Stimulated activated CD4-positive, alpha-beta T cell treated with anti-CD3 and anti-CD28 coated beads, Interleukin-12 subunit alpha, Interleukin-12 subunit beta, amount 100 ng/mL, for 4 hours (primary cell): ENCODE measurements around the gene MGMT.

ENCODE experiments used
- DNase-seq: peaks from one replicate; pipeline ENCODE4 v3.0.0-alpha.2; 2020

MGMT gene

DNA sequence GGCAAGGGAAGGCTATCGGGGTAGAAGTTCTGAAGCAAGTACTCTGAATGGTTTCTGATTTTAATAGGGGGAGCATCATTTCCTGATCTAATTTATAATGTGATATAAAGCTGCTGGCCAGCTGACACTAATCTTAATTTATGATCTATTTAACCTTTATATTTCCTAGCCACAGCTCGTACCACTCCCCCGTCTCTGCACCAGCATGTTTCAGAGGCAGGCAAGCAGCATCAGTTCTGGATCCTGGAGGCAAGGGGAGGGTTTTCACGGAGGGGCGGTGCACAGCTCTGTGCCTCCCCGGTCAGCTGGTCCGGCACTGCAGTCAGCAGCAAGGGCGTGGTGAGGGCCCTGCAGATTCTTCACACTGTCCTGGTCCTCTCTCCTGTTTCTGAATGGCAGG, 30.0 kb downstream of the MGMT start:
- no peak for DNase-seq

DNA sequence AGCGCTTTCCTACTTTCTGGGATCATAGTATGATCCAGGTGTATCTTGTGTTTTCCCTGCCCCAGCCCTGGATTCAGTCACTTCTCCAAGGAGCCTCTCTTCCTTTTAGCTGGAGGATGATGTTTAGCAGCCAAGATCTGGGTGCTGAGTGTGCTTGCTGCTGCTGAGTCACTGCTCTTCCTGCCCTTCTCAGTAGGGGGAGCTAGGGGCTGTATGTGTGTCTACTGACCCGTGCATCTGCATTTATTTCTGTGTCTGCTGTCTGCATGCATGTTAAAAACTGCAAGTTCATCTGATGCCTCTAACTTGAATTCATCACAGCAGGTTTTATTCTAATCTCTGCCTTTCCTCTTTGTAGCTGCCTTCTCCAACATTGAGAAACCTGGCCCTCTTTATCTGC, 31.6 kb downstream of the MGMT start:
- no peak for DNase-seq

DNA sequence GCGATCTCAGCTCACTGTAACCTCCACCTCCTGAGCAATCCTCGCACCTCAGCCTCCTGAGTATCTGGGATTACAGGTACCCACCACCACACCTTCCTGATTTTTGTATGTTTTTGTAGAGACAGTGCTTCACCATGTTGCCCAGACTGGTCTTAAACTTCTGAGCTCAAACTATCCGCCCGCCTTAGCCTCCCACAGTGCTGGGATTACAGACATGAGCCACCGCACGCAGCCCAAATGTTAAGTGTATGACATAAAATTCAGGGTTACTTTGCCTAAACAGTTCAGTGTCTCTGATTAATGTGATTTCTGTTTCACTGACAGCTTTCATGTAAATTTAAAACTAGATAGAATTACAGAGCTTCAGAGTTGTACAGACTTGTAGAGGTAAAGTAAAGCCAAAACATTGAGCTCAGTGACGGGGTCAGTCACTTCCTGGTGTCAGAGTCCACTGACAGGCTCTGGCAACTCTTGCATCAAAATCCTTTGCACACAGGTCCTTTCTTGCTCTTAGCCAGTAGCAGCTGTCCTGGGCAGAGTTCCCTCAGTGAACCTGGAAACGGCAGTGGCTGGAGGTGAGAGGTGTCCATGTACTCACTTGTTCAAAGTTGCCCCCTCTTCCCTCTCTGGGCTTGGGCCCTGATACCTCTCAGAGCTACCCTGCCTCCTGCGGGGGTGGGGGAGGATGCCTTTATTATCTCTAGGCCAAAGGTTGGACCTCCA, 33.7 kb downstream of the MGMT start:
- no peak for DNase-seq

DNA sequence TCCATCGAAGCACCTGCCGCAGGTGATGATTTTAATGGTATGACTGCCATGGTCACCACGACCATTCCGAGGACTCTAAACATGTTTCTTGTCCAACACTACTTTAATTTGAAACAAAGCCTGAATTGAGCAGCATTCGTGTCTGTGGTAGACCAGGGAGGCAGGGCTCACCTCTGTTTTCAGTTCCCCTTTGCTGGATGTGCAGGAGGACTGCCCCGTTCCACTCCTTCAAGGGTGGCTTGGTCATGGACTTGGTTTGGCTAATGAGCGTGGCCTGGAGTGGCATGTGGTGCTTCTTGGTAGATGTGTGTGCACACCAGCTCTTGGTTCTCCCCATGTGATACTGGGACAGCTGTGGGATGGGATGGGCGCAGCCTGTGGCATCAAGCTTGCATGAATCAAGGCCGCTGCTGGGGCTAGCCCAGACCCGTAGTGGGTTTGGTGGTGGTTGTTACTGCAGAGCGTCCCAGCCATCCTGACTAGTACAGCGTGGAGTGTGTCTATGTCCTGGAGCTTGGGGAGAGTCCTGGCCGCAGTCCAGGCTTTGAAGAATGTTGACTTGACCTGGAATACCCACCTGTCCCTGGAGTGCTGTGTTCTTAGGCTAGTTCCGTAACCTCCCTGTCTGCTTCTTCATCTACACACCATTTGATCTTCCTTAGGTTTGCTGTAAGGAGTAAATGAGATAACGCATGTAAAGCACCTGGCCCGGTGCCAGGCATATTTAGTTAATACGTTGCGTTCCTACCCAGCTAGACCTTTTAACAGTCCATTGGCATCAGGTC, 34.8 kb downstream of the MGMT start:
- no peak for DNase-seq

DNA sequence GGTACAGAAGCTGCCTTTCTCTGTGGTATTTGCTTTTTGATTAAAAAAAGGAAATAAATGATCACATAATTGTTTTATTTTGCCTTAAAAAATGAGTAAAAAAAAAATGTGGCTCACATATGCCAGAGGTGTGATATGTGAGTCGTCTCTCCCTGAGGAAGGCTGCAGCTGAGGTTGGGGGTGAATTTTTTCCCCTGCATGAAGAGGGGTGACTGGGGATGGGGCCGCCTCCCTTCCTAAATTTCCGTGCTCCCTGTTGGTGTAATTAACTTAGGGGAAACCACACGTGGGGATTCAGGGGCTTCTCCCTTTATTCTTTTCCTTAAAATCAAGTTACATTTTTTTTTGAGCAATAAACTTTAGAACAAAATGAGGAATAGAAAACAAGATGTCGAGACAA, 35.4 kb downstream of the MGMT start:
- DNase-seq, result no peak

DNA sequence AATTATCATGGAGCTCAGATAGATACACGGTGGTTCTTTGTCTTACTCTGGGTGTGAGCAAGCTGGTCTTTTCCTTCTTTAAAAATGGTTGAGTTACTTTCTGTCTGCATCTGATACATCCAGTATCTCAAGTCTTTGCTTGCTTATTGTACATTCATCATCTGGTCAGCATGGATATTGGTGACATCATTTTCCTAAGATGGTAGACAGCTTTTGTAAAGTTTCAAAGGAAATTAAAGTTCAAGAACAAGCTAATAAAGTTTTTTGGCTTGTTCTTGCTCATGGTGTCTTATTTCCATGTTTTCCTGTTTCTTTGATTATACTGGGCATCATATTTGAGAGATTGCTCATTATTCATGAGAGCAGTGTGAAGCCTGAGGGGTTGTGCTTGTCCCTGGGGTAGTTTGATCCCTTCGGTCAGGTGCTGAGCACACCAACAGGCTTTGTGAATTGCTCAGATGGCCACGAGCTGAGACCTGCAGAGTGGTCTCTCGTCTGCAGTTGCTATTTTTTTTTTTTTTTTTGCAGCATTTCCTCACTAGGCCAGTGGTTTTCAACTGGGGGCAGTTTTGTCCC, 38.5 kb downstream of the MGMT start:
- no peak for DNase-seq

DNA sequence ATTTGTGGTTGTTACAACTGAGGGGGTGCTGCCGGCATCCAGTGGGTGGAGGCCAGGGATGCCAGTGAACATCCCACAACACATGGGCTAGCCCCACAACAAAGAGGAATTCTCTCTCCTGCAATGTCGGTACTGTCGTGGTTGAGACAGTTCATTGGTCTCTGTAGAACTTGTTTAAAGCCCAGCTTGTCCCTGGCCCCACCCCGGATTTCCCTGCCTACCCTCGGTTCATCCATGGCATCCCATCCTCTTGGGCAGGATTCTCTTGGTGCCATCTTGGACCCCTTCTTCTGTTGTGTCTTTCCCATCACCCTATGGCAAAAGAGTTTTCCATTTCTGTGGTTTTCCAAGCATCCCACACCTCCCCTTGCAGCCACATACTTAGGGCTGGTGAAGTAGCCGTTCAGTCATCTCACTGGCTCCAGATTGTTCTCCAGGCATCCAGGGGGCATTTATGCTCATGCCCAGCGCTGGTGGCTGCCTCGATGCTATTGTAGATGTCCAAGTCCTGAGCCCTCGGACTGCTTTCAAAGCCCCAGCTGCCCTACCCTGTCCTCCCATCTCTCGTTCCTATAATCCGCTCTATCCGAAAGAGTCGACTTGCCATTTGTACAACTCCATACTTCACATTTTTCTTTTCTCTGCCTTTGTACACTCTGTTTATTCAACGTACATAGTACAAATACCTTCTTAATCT, 39.2 kb downstream of the MGMT start:
- no peak for DNase-seq

DNA sequence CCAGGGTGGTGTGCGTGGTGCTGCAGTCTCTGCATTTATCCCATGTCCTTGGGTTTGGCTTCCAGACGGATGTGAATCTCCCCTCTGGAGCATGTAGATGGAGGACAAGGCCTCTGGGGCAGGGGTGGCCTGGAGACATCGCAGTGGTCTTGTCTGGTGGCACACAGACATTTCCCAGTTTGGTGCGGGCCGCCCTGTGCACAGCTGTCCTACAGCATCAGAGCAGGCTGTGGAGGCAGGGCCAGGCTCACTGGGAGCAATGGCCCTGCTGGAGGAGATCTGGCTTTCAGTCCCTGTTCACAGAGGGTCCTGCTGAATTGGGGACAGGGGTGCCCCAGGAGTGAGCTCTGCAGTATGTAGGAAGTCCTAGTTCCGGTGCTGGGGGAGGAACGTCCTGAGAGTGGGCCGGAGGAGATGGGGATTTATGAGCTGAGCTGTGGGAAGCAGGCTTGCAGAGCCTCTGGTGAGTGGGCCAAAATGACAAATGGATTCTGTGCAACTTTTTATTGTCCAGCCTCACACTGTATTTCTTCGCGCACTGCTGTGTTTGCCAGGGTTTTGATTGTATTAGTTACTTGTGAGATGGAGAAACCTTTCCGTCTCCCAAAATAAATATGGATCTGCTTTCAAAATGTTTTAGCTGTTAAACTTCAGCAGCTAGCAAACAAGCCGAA, 40.3 kb downstream of the MGMT start:
- no peak for DNase-seq

DNA sequence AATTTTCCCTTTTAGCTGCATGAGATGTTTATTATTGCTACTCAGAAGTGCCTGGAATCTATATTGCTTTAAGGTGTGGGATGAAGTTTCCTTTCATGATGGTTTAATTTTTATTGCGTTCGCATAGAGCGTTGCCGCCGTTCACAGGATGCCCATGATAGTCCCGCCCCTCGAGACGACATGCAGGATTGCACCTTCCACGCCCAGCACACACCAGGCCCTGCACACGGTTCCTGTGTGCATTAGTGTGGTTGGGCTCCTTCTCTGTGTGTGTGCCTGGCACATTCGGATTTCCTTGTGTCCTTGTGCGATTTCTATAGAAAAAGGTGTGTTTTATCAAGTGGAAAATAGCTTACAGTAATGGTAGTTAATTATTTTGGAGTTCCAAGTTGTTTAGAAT, 42.1 kb downstream of the MGMT start:
- no peak for DNase-seq

DNA sequence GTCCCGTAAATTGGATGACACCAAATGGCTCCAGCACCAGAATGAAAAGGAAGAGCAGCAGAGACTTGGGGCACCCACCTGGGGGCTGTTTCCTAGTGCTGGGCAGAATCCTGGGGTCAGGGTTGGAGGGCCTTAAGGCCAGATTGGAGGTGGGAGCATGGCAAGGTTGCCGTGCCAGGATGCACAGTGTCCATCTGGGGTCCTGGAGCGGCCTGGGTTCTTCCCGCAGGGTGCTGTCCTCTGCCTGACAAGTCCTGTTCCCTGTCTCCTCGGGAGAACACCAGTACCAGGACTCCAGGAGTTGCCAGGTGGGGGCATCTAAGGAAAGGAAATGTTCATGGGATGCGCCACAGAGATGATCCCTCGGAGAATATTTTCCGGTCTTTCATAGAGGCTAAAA, 42.8 kb downstream of the MGMT start:
- DNase-seq, result no peak

DNA sequence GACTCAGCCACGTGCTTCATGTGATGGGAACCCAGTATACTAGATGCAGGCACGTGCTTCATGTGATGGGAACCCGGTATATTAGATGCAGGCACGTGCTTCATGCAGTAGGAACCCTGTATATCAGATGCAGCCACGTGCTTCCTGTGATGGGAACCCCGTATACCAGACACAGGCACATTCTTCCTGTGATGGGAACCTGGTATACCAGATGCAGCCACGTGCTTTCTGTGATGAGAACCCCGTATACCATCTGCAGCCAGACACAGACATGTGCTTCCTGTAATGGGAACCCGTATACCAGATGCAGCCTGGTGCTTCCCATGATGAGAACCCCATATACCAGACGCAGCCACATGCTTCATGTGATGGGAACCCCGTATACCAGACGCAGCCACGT, 44.0 kb downstream of the MGMT start:
- DNase-seq, result no peak

DNA sequence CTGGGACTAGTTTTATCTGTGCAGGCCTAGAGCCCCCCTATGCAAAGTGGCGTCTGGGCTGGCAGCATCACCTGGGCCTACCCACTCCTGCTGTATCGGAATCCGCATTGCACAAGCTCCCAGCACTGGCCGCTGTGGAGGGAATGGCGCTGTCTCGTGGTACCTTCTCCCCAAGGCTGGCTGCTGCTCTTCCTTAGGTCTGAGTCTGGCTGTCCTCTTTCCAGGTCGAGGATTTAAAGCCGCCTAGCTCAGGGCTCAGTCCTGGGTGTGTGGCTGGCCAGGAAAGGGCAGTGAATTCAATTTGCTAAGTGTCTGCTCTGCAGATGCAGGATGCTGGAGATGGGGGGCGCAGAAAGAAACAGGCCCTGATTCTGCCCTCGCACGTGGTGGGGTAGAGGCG, 44.7 kb downstream of the MGMT start:
- DNase-seq, result no peak

DNA sequence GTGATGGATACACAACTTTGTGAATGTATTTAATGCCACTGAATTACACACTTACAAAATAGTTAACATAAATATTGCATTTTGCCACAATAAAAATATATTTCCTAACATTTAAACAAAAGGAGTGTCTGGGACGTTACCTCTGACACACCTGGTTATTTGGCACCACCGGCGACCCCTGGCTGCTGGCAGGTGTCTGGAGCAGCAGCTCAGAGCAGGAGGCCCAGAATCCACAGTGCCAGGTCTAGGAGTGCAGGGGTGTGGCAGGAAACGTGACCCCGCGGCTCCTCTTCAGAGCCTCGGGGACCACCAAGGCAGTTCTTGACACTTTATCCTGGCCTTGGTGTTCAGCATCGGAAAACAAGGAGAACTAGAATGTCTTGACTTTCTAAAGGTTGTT, 46.3 kb downstream of the MGMT start:
- no peak for DNase-seq

DNA sequence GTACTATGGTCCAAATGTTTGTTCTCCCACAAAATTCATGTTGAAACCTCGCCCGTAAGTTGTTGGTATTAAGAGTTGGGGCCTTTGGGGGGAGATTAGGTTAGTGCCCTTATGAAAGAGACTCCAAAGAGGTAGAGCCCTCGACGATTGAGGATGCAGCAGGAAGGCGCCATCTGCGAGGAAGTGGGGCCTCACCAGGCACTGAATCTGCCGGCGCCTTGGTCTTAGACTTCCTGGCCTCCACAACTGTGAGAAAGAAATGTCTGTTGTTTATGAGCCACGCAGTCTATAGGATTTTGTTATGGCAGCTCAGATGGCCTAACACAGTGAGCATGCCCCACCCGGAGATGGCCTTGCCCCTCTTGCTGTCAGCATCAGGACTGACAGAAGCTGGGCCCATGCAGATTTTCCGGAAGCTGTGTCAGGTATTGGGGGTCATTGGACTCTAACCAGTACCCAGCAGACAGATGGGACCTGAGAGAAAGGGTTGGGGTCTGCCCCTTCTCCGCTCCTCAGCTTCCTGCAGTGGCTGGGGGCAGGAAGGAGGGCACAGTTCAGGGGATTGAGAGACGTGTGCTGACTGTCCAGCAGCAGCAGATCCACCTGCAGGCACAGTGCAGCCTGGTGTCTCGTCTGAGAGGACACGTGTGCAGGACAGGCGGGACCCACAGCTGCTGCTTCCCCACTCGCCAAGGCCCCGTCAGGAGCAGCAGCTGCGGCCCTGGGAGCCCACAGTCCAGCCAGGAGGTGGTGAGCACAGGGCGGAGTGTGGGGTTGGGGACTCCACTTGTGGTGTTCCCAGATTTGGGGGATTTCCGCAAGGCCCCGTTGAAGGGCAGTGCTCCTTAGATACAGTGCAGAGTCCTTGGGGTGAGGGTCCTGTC, 47.8 kb downstream of the MGMT start:
- DNase-seq, result no peak

DNA sequence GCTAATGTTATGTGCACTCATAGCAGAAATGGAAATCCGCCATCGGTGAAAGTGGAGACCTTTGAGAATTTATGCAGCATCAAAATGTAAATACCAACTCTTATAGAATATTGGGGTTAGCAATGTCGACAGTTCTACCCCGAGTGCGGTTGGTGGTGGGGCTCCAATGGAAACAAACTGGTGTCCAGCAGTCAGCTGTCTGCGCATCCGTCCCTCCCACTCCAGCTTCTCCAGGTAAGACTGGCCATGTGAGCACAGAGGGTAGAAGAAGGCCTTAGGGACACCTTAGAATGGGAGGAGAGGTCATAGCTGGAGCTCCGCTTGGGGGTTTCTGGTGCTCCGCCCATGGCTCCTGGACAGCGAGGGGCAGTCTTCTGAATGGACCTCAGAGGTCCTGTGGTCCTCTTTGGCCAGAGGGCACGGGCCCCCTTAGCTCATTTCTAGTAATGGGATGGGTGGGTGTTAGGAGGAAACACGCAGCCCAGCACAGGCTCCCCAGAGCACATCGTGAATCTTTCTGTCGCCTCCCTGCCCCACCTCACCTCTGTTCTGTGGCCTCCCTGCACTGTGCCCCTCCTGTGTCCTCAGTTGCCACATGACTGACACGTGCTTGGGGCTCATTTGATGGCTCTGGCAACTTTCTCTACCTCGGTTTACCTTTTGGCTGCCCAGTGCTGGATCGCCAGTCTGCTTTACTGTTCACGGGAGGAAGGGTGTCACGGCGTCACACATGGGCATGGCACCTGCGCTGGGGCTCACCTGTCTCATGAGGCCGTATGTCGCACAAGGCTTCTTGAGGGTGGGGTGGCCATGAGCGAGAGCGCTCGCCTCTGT, 50.0 kb downstream of the MGMT start:
- DNase-seq, result no peak

DNA sequence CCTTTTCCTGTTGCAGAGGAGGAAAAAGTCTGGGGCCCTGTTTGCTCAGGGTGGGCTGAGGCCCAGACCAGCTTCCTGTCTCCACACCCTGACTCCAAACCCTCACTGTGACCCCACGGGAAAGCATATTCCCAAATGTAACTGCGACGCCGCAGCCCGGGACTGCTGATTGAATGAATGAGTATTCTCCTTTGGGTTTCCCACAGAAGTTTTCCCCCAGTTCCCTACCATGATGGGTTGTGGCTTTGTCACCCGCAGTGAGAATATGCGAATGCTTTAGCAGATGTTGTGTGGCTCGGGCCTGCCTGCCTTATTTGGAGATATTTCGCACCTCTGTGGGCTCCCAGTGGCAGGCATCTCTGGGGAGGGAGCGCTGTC, 50.6 kb downstream of the MGMT start:
- no peak for DNase-seq

DNA sequence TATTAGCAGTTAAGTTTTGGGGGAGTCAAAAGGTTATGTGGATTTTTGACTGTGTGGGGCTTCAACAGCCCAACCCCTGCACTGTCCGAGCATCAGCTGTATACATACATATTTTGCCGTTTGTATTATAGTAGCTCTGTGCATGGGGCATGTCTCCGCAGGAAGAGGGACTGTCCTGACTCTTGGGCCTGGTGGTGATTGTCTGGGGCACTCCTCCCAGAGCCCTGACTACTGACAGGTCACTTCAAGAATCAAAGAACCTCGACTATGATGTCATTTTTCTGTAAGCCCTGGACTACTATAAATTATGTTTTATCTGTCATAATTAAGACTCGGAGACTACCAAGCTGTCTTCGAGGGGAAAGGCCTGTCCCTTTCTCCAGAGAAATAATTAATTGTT, 51.8 kb downstream of the MGMT start:
- no peak for DNase-seq

DNA sequence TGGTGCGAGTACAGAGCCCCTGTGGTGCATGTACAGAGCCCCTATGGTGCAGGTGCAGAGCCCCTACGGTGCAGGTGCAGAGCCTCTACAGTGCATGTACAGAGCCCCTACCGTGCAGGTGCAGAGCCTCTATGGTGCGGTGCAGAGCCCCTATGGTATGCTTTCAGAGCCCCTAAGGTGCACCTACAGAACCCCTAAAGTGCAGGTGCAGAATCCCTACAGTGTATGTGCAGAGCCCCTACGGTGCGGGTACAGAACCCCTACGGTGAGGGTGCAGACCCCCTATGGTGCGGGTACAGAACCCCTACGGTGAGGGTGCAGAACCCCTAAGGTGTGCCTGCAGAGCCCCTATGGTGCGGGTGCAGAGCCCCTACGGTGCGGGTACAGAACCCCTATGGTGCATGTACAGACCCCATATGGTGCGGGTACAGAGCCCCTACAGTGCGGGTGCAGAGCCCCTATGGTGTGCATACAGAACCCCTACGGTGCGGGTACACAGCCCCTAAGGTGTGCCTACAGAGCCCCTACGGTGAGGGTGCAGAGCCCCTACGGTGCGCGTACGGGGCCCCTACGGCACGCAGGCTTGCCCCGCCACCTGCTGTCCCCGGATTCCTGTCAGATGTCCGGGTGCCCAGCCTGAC, 53.5 kb downstream of the MGMT start:
- DNase-seq, result no peak

DNA sequence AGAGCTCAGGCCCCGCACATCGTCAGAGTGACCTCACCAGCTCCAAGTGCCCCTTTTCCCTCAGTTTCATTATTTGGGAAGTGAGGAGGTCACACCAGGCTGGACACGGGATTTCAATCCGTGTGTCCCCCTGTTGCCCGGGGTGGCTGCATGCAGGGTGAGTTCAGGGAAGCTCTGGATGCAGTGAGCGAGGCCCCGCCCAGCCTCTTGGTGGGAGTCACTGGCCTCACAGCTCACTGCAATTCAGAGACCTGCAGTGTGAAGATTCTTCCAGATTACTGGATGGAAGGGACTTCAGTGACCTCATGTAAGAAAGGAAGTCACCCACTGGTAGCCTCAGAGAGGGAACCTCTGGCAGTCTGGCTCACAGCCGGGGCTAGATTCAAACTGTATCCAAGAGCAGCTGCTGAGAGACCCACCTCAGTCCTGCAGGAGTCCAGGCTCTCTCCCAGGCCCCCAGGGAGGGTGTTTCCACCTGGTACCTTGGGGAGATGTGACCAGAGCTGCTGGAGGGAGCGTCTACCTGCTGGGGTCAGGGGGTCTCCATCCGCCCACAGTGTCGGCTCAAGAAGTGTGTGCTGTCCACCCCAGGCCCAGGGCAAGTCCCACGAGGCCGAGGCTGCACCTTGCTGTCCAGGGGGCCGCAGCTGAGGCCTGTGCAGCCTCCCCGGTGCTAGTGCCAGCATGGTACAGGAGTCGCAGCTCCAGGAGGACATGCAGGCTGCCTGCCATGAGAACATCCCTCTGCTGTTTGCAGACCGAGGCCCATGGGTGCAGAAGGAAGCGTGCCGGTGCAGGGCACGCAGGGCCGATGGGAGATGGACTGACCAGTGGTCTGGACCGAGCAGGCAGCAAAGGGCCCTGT, 54.4 kb downstream of the MGMT start:
- no peak for DNase-seq
